AG10803 (cell line): ENCODE results near the gene PLEKHG1.

Experiments used
- DNase-seq: peaks from one replicate; pipeline ENCODE4 v3.0.0; 2010; ENCODE audit warnings: low read depth
- H3K4me3 ChIP-seq: 2 replicates; pipeline ENCODE4 v1.5.1; 2011; ENCODE audit warnings: mild to moderate bottlenecking, low read length, control low read depth
- CTCF ChIP-seq: conservative IDR thresholded peaks from 2 replicates; pipeline ENCODE4 v1.5.1; 2011; ENCODE audit warnings: mild to moderate bottlenecking, low read length, control low read depth, inconsistent platforms

PLEKHG1 gene

DNA sequence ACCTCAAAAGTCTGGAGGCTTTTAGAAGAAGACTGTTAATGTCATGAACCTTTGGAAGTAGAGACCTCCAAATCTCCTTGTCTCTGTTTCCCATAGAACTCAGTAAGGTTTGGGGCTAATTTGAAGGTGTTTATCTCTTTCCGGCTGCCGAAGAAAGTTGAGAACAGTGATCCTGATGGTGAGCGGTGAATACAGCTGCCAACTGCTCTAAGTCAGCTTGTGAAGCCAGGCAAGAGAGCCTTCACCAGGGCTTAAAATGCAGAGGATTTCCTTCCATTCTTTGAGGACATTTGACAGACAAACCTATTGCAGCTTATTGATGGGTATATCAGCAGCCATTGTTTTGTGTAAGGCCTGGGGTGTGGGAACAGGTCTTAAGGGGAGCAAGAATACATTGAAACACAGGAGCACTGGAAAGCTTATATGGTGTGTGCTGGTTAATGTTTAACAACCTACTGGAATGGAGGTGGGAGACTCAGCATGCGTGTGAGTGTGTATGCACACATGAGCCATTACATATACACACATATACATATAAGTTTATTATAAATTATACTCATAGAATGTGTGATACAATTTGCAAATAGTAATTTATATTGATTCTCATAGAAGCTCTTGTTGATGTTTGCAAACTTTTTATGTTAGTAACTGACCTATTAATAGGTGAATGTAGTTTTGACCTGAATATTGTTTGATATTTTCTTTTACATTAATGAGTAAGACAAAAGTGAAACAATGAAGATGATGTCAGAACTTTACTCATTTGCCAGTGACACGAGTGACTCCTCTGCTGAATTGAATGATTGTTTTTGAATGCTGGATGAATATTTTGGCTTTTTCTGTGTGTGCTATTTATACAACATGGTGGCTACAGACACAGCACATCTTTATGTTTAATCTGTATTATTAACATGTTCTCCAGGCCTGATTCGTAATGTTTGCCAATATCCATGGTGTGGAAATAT is 18.1 kb downstream of the PLEKHG1 start:
- no peak overlapping the region for H3K4me3 ChIP-seq
- TF ChIP-seq CTCF = no peak
- DNase-seq = no peak

GRCh38 chr6:150619275-150619674 is 19.6 kb downstream of the PLEKHG1 start:
- TF ChIP-seq CTCF = no peak
- DNase-seq = no peak
- no peak overlapping the region for H3K4me3 ChIP-seq

DNA sequence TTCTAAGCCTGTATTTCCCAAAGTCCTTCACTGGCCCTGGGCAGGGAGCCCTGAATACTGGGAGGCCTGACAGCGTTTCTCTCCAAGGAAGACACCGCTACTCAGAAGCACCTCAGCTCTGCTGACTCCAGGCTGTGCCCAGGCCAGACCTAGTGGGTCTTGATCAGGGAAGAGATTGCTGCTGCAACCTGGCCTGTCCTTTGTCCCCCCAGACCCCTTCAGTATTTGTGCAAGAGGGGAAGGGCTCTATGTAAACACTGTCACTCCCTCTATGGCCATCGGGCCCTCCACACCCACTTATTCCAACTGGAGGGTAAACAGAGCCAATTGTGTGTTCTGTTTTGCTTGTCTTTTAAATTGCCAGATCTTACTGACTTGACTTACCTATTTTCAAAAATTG is 20.6 kb downstream of the PLEKHG1 start:
- no peak for TF ChIP-seq CTCF
- no peak overlapping the region for H3K4me3 ChIP-seq
- no peak for DNase-seq

GRCh38 chr6:150620763-150621162 is 21.1 kb downstream of the PLEKHG1 start:
- TF ChIP-seq CTCF = no peak
- no peak overlapping the region for H3K4me3 ChIP-seq
- DNase-seq = no peak

DNA sequence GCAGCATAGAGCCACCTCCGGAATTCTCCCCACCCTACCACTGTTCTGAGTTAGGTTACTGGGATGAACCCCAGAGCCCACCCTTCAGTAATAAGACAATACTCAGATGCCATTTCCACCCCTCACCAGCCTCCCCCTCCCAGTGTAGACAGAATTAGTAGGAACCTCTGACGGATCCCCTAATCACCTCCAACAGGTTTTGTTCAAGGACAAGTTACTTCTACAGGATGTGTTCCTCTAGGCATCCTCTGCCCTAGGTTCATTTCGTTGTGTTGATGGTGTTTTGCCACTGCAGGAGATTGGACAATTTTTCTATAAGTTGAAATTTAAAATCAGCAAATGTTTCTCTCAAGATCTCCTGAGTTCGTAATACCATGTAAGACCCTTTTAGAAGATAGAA is 22.8 kb downstream of the PLEKHG1 start:
- no peak overlapping the region for H3K4me3 ChIP-seq
- no peak for DNase-seq
- TF ChIP-seq CTCF = no peak

- TF ChIP-seq CTCF = no peak
- no peak overlapping the region for H3K4me3 ChIP-seq
- no peak for DNase-seq
These were observed 23.5 kb downstream of the PLEKHG1 start for GRCh38 chr6:150622941-150623874.
